Measurements from ENCODE around the gene ILDR1. TPM values are rescaled to one million over a fixed set of nuclear protein-coding genes. Genes with fewer than 3 reads are reported as not detected.
"Not testable (repeated sequence)": the region's sequence is repeated elsewhere in the genome, so short reads cannot be mapped to it uniquely, and the experiment has no call there.

ILDR1 gene
- total RNA-seq, 3 donors from 2014 or later (not counting 1 experiment from before 2014, with no cell fraction given): 0.28 TPM; not detected in 2

- TF ChIP-seq CTCF (IDR thresholded peaks at IDR 0.05): no peak
- 65% methylated on average over 3 of the region's 3 CpGs for WGBS (ENCODE audit: insufficient coverage)
- Histone ChIP-seq H3K4me3 (ENCODE audit: low read length) (no peak overlapping the region), H3K27me3 (ENCODE audit: control insufficient read depth, insufficient read depth, low read length) (no peaks in the 10 kb centered on the region), H3K27ac (ENCODE audit: low read length) (no peak overlapping the region), H3K36me3 (ENCODE audit: control insufficient read depth, insufficient read depth, low read length) (no peaks in the 10 kb centered on the region), H3K4me1 (ENCODE audit: control insufficient read depth, insufficient read depth, low read length) (no peaks in the 10 kb centered on the region), H3K9me3 (ENCODE audit: control insufficient read depth, insufficient read depth, low read length) (no peaks in the 10 kb centered on the region)
- Mint-ChIP-seq H3K27ac (no peak overlapping the region), H3K9me3 (no peaks in the 10 kb centered on the region), H3K4me1 (no peaks in the 10 kb centered on the region), H3K36me3 (peaks cover 7% of the 10 kb centered on the region), H3K27me3 (ENCODE audit: low read depth in 2 of 2) (peaks cover 0 to 4% of the 10 kb centered on the region in 2 donors), H3K4me3 (no peak overlapping the region)
- no peak for DNase-seq
- intact Hi-C loops (cut with micrococcal nuclease): no loop called here
- no peak for ATAC-seq
Measured at GRCh38 chr3:122052968-122053367, 30.9 kb upstream of the ILDR1 start.

GRCh38 chr3:122047773-122048172 is 25.7 kb upstream of the ILDR1 start:
- H3K4me3 ChIP-seq (ENCODE audit: low read length); H3K27ac ChIP-seq (ENCODE audit: low read length); H3K36me3 Mint-ChIP-seq; H3K27me3 Mint-ChIP-seq (ENCODE audit: low read depth in 2 of 2); DNase-seq; H3K4me3 Mint-ChIP-seq; ATAC-seq; H3K36me3 ChIP-seq (ENCODE audit: control insufficient read depth, insufficient read depth, low read length); H3K9me3 Mint-ChIP-seq; H3K4me1 Mint-ChIP-seq; H3K27ac Mint-ChIP-seq; H3K4me1 ChIP-seq (ENCODE audit: control insufficient read depth, insufficient read depth, low read length); H3K9me3 ChIP-seq (ENCODE audit: control insufficient read depth, insufficient read depth, low read length); H3K27me3 ChIP-seq (ENCODE audit: control insufficient read depth, insufficient read depth, low read length); intact Hi-C loops (cut with micrococcal nuclease): not testable (repeated sequence)
- WGBS (ENCODE audit: insufficient coverage): 86% methylated on average over 6 of the region's 11 CpGs

GRCh38 chr3:122047296-122047695 is 25.2 kb upstream of the ILDR1 start:
- H3K4me3 ChIP-seq (ENCODE audit: low read length); H3K4me3 Mint-ChIP-seq; DNase-seq; ATAC-seq; H3K9me3 ChIP-seq (ENCODE audit: control insufficient read depth, insufficient read depth, low read length); H3K27ac Mint-ChIP-seq; H3K4me1 ChIP-seq (ENCODE audit: control insufficient read depth, insufficient read depth, low read length); H3K27ac ChIP-seq (ENCODE audit: low read length); H3K27me3 ChIP-seq (ENCODE audit: control insufficient read depth, insufficient read depth, low read length); H3K36me3 ChIP-seq (ENCODE audit: control insufficient read depth, insufficient read depth, low read length); H3K36me3 Mint-ChIP-seq; H3K27me3 Mint-ChIP-seq (ENCODE audit: low read depth in 2 of 2); H3K9me3 Mint-ChIP-seq; H3K4me1 Mint-ChIP-seq; intact Hi-C loops (cut with micrococcal nuclease): not testable (repeated sequence)
- no CpG with 5 or more reads among the region's 16 CpGs for WGBS (ENCODE audit: insufficient coverage)

- no CpG with 5 or more reads among the region's 1 CpG for WGBS (ENCODE audit: insufficient coverage)
- H3K4me1 Mint-ChIP-seq: peaks cover 6 to 7% of the 10 kb centered on the region in 2 donors
- Histone ChIP-seq H3K27ac (ENCODE audit: low read length) (no peak overlapping the region), H3K4me1 (ENCODE audit: control insufficient read depth, insufficient read depth, low read length) (no peaks in the 10 kb centered on the region), H3K27me3 (ENCODE audit: control insufficient read depth, insufficient read depth, low read length) (no peaks in the 10 kb centered on the region), H3K36me3 (ENCODE audit: control insufficient read depth, insufficient read depth, low read length) (no peaks in the 10 kb centered on the region), H3K4me3 (ENCODE audit: low read length) (no peak overlapping the region), H3K9me3 (ENCODE audit: control insufficient read depth, insufficient read depth, low read length) (peaks cover 14% of the 10 kb centered on the region)
- peaks cover 5 to 9% of the 10 kb centered on the region in 2 donors for H3K9me3 Mint-ChIP-seq
- ATAC-seq (no peak), DNase-seq (no peak)
- intact Hi-C loops (cut with micrococcal nuclease): no loop called here
- H3K36me3 Mint-ChIP-seq: no peaks in the 10 kb centered on the region
- TF ChIP-seq CTCF (IDR thresholded peaks at IDR 0.05): no peak
- peaks cover 0 to 5% of the 10 kb centered on the region in 2 donors for H3K27me3 Mint-ChIP-seq (ENCODE audit: low read depth in 2 of 2)
- no peak overlapping the region for H3K4me3 Mint-ChIP-seq
- H3K27ac Mint-ChIP-seq: no peak overlapping the region
Measured at GRCh38 chr3:122033023-122033422, 11.0 kb upstream of the ILDR1 start.
